WI38 (cell line): Measurements from ENCODE around the gene WNT2B.
"Not testable (repeated sequence)": the region's sequence is repeated elsewhere in the genome, so short reads cannot be mapped to it uniquely, and the experiment has no call there.

Experiments
- H3K4me3 ChIP-seq: 2 replicates; pipeline ENCODE4 v1.5.1; 2011; ENCODE audit warnings: low read depth, mild to moderate bottlenecking, control low read depth, low read length
- TF ChIP-seq, protein P1 (sequence below): IDR thresholded peaks from 2 replicates; pipeline ENCODE4 v1.5.1; 2012; ENCODE audit warnings: low read depth, mild to moderate bottlenecking, control low read depth, low read length

The WNT2B gene

DNA sequence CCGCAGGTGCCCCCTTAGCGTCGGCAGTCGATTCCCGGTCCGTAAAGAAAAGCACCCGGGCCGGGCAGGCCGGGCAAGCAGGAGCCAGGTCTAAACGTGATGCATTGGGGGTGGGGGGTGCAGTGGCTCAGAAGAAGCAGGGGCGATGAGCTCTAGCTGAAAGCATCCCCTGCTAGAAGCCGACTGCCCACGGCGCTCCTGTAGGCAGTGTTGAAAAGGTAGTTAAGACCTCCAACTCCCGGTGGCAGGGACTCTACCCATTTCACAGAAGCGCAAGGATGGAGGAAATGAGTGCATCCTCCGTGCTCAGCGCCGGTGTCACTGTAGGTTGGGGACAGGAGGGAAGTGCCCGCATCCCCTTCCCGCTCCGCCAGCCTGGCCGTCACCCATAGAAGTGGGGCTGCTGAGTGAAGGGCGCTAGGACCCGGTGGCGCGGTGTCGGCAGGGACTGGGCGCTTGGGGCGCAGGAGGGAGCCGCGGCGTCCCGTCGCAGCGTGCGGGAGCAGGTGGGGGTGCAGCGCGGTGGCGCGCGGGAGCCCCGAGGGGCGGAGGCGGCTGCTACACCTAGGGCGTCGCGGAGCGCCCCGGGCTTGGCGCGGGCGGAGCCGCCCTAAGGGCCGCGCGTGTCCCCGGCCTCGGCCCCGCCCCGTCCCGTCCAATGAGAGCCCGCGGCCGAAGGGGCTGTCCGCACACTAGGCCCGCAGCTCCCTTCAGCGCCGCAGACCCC is at the start of gene WNT2B:
Gene WNT2B (plus strand): TSS at position 688 of the 727 bp plus-strand sequence. CDS start 298 bp downstream, outside the sequence.
- TF ChIP-seq, protein P1, sequence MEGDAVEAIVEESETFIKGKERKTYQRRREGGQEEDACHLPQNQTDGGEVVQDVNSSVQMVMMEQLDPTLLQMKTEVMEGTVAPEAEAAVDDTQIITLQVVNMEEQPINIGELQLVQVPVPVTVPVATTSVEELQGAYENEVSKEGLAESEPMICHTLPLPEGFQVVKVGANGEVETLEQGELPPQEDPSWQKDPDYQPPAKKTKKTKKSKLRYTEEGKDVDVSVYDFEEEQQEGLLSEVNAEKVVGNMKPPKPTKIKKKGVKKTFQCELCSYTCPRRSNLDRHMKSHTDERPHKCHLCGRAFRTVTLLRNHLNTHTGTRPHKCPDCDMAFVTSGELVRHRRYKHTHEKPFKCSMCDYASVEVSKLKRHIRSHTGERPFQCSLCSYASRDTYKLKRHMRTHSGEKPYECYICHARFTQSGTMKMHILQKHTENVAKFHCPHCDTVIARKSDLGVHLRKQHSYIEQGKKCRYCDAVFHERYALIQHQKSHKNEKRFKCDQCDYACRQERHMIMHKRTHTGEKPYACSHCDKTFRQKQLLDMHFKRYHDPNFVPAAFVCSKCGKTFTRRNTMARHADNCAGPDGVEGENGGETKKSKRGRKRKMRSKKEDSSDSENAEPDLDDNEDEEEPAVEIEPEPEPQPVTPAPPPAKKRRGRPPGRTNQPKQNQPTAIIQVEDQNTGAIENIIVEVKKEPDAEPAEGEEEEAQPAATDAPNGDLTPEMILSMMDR = no peak
- H3K4me3 ChIP-seq = peak within 1 kb of the TSS; percentile 57

DNA sequence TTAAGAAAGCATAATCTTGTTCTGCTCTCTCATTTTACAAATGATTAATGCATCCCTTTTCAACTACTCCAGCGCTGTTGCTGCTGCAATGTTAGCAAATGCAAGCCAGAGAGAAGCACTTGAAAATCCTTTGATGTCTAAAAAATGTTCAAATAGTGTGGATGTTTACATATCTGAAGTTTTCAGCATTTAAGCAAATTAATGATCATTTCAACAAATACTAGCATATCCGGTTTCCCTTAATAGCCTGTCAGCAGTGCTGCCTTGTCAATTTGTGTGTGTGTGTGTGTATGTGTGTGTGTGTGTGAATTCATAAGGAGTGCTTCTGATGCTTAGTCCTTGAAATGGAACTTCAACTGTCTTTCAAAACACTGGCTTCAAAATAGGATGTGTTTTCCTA is 48.1 kb upstream of the WNT2B start:
- TF ChIP-seq, protein P1 = no peak
- no peak overlapping the region for H3K4me3 ChIP-seq

DNA sequence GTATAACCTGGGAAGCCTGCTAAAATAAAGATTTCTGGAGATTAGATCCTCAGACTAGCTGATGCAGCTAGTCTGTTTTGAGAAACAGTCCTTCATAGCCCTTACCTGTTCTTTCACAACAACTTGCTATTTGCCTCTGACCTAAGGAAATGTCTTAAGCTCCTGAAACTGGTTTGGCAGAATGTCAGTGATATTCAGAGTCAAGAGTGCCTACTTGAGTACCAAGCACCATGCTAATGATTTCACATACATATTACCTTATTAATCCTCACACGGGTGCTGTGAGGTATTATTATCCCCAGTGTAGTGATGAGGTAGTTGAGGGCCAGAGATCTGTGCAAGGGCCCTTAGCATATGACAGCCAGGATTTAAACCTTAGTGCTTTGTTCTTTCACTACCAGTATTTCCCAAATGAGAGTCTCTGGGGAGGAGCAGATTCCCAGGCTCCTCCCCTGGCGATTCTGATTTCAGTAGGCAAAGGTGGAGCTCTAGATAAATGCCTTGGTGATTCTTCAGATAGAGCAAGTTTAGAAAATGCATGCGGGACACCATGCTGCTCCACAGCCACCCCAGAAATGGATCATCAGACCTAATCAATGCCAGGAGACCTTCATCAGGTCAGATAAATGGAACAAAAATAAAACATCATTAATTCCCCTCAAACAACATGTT is 47.4 kb upstream of the WNT2B start:
- TF ChIP-seq, protein P1 = no peak
- H3K4me3 ChIP-seq = no peak overlapping the region

DNA sequence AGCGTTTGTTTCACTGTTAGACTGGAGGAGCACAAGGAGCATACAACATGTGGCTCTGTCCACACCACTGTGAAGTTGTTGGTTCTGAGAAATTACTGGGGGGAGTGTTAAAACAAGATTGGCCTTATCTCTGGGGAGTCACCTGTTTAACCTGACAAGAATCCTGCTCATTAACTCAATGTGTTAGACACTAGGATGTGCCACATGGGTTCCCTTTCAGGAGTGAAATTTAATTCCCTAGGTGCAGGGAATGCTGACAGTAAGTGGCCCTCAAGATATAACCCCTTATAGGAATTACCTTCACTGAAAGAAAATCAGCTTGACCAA is 45.8 kb upstream of the WNT2B start:
- TF ChIP-seq, protein P1 = no peak
- H3K4me3 ChIP-seq = no peak overlapping the region

DNA sequence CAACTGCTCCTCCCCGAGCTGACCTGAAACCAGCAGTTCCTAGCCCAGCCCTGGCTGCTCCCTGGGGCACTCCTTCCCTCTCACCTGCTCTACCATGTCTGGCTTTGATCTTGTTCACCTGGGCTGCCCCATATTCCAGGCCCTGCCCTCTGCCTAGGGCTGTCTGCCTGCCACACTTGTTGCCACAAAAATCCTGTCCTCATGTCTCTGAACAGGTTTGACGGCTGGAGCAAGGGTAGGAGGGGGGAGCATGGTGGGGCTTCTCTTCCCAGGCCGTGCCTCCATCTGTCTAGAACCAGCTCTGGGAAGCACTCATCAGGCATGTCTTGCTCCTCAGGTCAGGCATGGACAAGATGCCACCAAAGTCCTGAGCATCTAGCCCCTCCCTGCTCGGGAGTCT is 44.3 kb upstream of the WNT2B start:
- TF ChIP-seq, protein P1 = no peak
- H3K4me3 ChIP-seq = no peak overlapping the region

DNA sequence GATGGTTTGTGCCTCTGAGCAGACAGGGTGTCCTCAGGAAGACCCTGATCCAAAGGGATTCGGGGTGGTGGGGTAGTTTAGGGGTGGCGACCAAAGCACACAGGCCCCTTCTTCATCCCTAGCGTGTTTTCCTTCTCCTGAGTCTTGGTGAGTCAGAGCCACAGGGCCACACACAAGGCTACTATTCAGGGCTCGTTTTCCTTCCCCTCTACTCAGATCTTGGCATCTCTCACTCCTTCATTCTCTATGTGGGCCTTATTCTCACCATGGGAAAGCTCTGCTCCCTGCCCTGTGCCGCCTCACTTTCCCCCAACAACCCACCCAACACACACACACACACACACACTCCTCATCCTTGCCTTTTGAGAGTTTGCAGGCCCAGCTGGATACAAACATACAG is 43.6 kb upstream of the WNT2B start:
- no peak overlapping the region for H3K4me3 ChIP-seq
- TF ChIP-seq, protein P1 = no peak

DNA sequence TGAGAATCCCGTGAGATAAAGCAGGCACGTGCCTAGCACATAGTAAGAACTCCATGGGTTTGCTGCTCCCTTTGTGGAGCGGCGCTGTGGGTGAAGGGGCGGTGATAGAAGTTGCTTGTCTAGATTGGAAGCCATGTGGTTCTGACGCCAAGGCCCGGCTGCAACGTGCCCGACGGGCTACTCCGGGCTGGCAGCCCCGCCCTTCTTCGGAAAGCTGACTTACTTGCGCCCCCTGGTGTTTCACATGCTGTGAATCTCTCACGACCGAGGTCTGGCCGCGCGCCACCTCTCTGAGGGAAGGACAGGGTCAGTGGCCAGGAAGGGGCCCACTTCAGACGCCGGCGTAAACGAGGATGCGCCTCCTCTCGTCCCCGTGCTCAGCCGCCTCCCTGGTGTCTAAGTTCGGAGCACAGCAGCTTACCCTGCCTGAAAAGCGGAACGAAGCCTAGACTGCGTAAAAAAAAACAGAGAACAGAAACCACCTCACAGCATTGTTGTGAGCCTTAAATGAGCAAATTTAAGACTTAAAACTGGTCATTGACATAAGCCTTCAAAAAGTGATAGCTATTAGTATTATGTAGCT is 42.6 kb upstream of the WNT2B start:
- H3K4me3 ChIP-seq = peak overlapping the region; percentile 32
- TF ChIP-seq, protein P1 = peak; percentile 59

DNA sequence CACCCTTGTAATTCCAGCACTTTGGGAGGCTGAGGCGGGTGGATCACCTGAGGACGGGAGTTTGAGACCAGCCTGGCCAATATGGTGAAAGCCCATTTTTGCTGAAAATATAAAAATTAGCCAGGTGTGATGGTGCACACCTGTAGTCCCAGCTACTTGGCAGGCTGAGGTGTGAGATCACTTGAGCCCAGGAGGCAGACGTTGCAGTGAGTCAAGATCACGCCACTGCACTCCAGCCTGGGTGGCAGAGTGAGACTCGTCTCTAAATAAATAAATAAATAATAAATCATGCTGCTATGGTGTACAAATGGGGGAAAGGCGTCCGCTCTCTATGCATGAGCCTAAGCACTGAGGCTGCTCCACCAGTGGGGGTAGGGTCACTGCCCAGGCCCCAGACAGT is 38.4 kb upstream of the WNT2B start:
- H3K4me3 ChIP-seq = not testable (repeated sequence)
